Neural progenitor cell (in vitro differentiated cells): ENCODE measurements around the gene PRSS21. TPM values are rescaled to one million over a fixed set of nuclear protein-coding genes. Genes with fewer than 3 reads are reported as not detected.

Source experiments
- DNase-seq: peaks from one replicate; pipeline ENCODE4 v3.0.0-alpha.2; 2016; ENCODE audit warnings: low spot score
- H2AFZ ChIP-seq: fragments of 200-600 bp; sonication (generic); replicated peaks from 2 replicates; pipeline ENCODE4 v1.6.1; 2016; ENCODE audit warnings: antibody characterized with exemption
- H3F3A ChIP-seq: fragments of 200-600 bp; sonication (generic); 2 replicates; pipeline ENCODE4 v1.6.1; 2016; ENCODE audit warnings: antibody characterized with exemption, low read depth
- H3K27ac ChIP-seq: fragments of 200-600 bp; sonication (generic); 2 replicates; pipeline ENCODE4 v1.5.1; 2016; ENCODE audit warnings: mild to moderate bottlenecking
- H3K27me3 ChIP-seq: fragments of 200-600 bp; sonication (generic); 2 replicates; pipeline ENCODE4 v1.6.1; 2016; ENCODE audit warnings: mild to moderate bottlenecking, moderate library complexity
- H3K36me3 ChIP-seq: fragments of 200-600 bp; sonication (generic); 2 replicates; pipeline ENCODE4 v1.5.1; 2016
- H3K4me1 ChIP-seq: fragments of 200-600 bp; sonication (generic); 2 replicates; pipeline ENCODE4 v1.6.1; 2016; ENCODE audit warnings: mixed run types
- H3K4me2 ChIP-seq: fragments of 200-600 bp; sonication (generic); 2 replicates; pipeline ENCODE4 v1.6.1; 2016
- H3K4me3 ChIP-seq: fragments of 200-600 bp; sonication (generic); 2 replicates; pipeline ENCODE4 v1.5.1; 2016
- H3K79me2 ChIP-seq: fragments of 200-600 bp; sonication (generic); 2 replicates; pipeline ENCODE4 v1.6.1; 2016; ENCODE audit warnings: low read depth
- H3K9ac ChIP-seq: fragments of 200-600 bp; sonication (generic); 2 replicates; pipeline ENCODE4 v1.6.1; 2016
- H3K9me3 ChIP-seq: fragments of 200-600 bp; sonication (generic); 2 replicates; pipeline ENCODE4 v1.5.1; 2016; ENCODE audit warnings: low read depth
- H4K20me1 ChIP-seq: fragments of 200-600 bp; sonication (generic); 2 replicates; pipeline ENCODE4 v1.6.1; 2016; ENCODE audit warnings: low read depth
- H3K27ac Mint-ChIP-seq: 3 replicates; pipeline ENCODE4 v1.8.0; 2021; ENCODE audit warnings: mixed read lengths
- H3K27me3 Mint-ChIP-seq: 2 replicates; pipeline ENCODE4 v1.8.0; 2022; ENCODE audit warnings: low read depth, mild to moderate bottlenecking, inconsistent platforms, moderate library complexity, mixed read lengths; ENCODE audit not compliant: insufficient read depth
- H3K36me3 Mint-ChIP-seq: 3 replicates; pipeline ENCODE4 v1.8.0; 2021; ENCODE audit warnings: mixed read lengths
- H3K4me1 Mint-ChIP-seq: 3 replicates; pipeline ENCODE4 v1.8.0; 2021; ENCODE audit warnings: mixed read lengths
- H3K4me3 Mint-ChIP-seq: 3 replicates; pipeline ENCODE4 v1.8.0; 2021; ENCODE audit warnings: mild to moderate bottlenecking, moderate library complexity, mixed read lengths
- H3K9me3 Mint-ChIP-seq: 3 replicates; pipeline ENCODE4 v1.8.0; 2020; ENCODE audit warnings: mixed read lengths
- EZH2 ChIP-seq: fragments of 200-600 bp; sonication (generic); IDR thresholded peaks from 2 replicates; pipeline ENCODE4 v1.6.1; 2017; ENCODE audit warnings: antibody characterized with exemption, mild to moderate bottlenecking, moderate library complexity
- EZH2phosphoT487 ChIP-seq: fragments of 200-600 bp; sonication (generic); IDR thresholded peaks from 2 replicates; pipeline ENCODE4 v1.6.1; 2017; ENCODE audit warnings: antibody characterized with exemption
- total RNA-seq: library from RNA; depleted of rRNA; stranded (reverse); fragments of >200 nt; gene quantifications from 2 replicates; pipeline ENCODE4 v1.2.3, GENCODE V29; 2015; ENCODE audit warnings: low replicate concordance
- TF ChIP-seq, protein P1 (sequence below): fragments of 200-600 bp; sonication (generic); IDR thresholded peaks from 2 replicates; pipeline ENCODE4 v1.5.1; 2017; ENCODE audit warnings: antibody characterized with exemption, mild to moderate bottlenecking

Gene PRSS21
- total RNA-seq, 1 donor from 2014 or later, result not detected

DNA sequence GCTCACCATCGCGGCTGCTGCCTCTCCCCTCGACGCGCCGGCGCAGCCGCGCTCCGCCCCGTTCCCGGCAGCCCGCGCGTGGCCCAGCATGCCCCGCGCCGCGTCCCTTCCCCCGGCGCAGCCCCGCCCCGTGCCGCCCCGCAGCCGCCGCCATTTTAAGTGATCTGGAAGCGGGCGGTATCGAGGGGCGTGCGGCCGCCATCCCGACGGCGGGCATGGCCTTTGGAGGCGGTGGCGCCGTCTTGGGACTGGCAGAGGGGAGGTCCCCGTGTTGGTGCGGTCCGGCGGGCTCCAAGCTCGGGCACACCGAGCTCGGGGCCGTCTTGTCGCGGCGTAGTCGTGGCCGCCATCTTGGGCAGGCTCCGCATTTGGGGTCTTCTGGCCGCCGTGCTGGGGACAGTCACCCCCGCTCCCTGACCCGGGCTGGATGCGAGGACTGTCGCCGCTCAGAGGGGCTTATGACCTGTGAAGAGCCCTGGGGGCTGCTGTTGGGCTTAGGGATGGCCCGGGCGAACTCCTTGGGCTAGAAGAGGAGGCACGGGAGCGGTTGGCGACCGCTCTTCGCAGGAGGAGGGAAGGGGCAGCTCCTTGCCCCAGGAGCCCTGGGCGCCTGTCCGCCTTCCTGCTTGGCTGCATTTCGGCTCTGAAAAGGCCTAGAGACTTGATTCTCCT is 39.7 kb upstream of the PRSS21 start, which contains the start of gene ELOB:
TSS of gene ELOB (minus strand) at position 50 of the 672 bp plus-strand sequence. CDS start at position 9, 41 bp downstream.
- Histone ChIP-seq H3K79me2 (peaks cover 56% of the 10 kb centered on the region), H4K20me1 (peaks cover 27% of the 10 kb centered on the region), H3K4me3 (peak within 1 kb of the TSS; percentile 99), H3K36me3 (no peaks in the 10 kb centered on the region), H2AFZ (peak within 1 kb of the TSS; percentile 94), H3K9ac (peak within 1 kb of the TSS; percentile 100), H3K4me1 (peaks cover 20% of the 10 kb centered on the region), H3K27me3 (no peaks in the 10 kb centered on the region), H3K27ac (peak within 1 kb of the TSS; percentile 100), H3K4me2 (peak within 1 kb of the TSS; percentile 100), H3K9me3 (no peaks in the 10 kb centered on the region), H3F3A (peaks cover 41% of the 10 kb centered on the region)
- Mint-ChIP-seq H3K9me3 (no peaks in the 10 kb centered on the region), H3K4me1 (peaks cover 23% of the 10 kb centered on the region), H3K4me3 (peak within 1 kb of the TSS; percentile 99), H3K27ac (peak within 1 kb of the TSS; percentile 98), H3K27me3 (peaks cover 7% of the 10 kb centered on the region), H3K36me3 (peaks cover 3% of the 10 kb centered on the region)
- peak; percentile 95 for DNase-seq
- TF ChIP-seq, protein P1, sequence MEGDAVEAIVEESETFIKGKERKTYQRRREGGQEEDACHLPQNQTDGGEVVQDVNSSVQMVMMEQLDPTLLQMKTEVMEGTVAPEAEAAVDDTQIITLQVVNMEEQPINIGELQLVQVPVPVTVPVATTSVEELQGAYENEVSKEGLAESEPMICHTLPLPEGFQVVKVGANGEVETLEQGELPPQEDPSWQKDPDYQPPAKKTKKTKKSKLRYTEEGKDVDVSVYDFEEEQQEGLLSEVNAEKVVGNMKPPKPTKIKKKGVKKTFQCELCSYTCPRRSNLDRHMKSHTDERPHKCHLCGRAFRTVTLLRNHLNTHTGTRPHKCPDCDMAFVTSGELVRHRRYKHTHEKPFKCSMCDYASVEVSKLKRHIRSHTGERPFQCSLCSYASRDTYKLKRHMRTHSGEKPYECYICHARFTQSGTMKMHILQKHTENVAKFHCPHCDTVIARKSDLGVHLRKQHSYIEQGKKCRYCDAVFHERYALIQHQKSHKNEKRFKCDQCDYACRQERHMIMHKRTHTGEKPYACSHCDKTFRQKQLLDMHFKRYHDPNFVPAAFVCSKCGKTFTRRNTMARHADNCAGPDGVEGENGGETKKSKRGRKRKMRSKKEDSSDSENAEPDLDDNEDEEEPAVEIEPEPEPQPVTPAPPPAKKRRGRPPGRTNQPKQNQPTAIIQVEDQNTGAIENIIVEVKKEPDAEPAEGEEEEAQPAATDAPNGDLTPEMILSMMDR, result no peak
- no peak for TF ChIP-seq EZH2phosphoT487
- TF ChIP-seq EZH2, result no peak

DNA sequence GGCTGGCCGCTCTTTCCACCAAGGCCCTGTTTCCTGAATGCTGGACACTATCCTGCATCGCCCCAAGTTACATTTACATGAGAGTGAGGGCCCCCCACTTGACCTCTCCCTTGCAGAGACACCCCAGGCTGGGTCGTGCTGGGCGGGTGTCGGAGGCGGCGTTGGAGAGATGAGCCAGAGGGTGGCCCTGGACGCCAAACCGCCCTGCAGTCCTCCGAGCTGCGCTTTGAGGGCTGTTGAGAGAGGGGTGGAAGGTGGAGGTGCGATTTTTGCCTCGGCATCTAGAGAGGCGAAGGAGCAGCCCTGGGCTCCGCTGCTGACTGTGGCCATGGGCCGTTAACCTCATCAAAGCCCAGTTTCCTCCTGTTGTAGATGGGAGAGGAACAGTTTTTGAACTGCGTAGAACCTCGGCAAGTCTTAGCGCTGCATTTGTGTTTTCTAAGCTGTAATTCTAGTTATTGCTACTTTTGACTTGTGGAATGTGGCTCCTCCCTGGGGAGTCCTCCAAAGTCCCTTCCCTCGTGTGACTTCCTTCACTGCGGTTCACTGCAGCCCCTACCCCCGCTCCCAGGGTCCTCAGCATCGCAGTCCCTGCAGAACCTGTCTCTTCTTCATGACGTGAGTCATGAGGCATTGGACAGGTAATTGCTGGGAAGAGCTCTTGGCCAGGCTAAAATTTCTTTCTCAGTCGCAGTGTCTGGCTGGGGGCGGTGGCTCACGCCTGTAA is 39.0 kb upstream of the PRSS21 start:
- H3K36me3 Mint-ChIP-seq, result peaks cover 3% of the 10 kb centered on the region
- Histone ChIP-seq H4K20me1 (peaks cover 20% of the 10 kb centered on the region), H2AFZ (no peak overlapping the region), H3K4me2 (peak overlapping the region; percentile 87), H3K4me1 (peaks cover 20% of the 10 kb centered on the region), H3K9me3 (no peaks in the 10 kb centered on the region), H3K36me3 (no peaks in the 10 kb centered on the region), H3K79me2 (peaks cover 56% of the 10 kb centered on the region), H3K27ac (peak overlapping the region; percentile 100), H3F3A (peaks cover 34% of the 10 kb centered on the region), H3K4me3 (peak overlapping the region; percentile 93), H3K9ac (peak overlapping the region; percentile 100), H3K27me3 (no peaks in the 10 kb centered on the region)
- TF ChIP-seq, protein P1, result no peak
- TF ChIP-seq EZH2phosphoT487 (no peak), EZH2 (no peak)
- H3K27me3 Mint-ChIP-seq, result peaks cover 7% of the 10 kb centered on the region
- H3K9me3 Mint-ChIP-seq, result no peaks in the 10 kb centered on the region
- H3K4me3 Mint-ChIP-seq, result peak overlapping the region; percentile 94
- H3K4me1 Mint-ChIP-seq, result peaks cover 23% of the 10 kb centered on the region
- peak overlapping the region; percentile 98 for H3K27ac Mint-ChIP-seq
- DNase-seq, result peak; percentile 40

DNA sequence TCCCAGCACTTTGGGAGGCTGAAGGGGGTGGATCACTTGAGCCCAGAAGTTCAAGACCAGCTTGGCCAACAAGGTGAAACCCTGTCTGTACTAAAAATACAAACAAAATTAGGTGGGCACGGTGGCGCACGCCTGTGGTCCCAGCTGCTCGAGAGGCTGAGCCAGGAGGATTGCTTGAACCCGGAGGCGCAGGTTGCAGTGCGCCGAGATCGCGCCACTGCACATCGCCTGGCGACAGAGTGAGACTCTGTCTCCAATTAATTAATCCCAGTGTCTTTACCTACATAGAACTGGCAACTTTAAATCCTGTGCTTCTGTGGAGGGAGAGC is 38.4 kb upstream of the PRSS21 start:
- Histone ChIP-seq H2AFZ (no peak overlapping the region), H3K4me1 (peaks cover 20% of the 10 kb centered on the region), H3K4me2 (peak overlapping the region; percentile 87), H4K20me1 (peaks cover 20% of the 10 kb centered on the region), H3K36me3 (no peaks in the 10 kb centered on the region), H3K9me3 (no peaks in the 10 kb centered on the region), H3K79me2 (peaks cover 52% of the 10 kb centered on the region), H3K27me3 (no peaks in the 10 kb centered on the region), H3K4me3 (peak overlapping the region; percentile 93), H3K9ac (no peak overlapping the region), H3K27ac (no peak overlapping the region), H3F3A (peaks cover 29% of the 10 kb centered on the region)
- H3K36me3 Mint-ChIP-seq, result peaks cover 3% of the 10 kb centered on the region
- peaks cover 7% of the 10 kb centered on the region for H3K27me3 Mint-ChIP-seq
- TF ChIP-seq, protein P1, result no peak
- no peak for TF ChIP-seq EZH2
- TF ChIP-seq EZH2phosphoT487, result no peak
- H3K4me3 Mint-ChIP-seq, result peak overlapping the region; percentile 94
- no peak for DNase-seq
- no peaks in the 10 kb centered on the region for H3K9me3 Mint-ChIP-seq
- peak overlapping the region; percentile 98 for H3K27ac Mint-ChIP-seq
- H3K4me1 Mint-ChIP-seq, result peaks cover 23% of the 10 kb centered on the region
